ENCODE results near the gene ZNF407.

The ZNF407 gene

DNA sequence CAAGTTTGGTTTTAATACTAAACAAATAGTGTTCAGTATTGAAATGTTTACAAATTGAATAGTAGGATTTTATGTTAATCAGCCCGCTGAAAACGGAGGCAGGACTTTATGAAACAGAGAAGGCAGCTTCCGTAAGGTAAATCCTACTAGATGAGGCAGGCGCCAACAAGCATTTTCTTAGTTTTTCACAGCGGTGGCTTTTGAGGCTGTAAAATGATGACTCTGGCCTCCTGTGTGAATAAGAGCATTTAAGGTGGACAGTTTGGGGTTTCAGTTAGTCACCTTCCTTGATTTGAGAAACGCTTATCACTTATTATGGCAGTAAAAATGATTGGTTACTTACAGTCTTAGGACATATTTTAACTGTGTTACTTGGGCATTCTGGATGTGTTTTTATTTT, 398.4 kb downstream of the ZNF407 start:
- no peak overlapping the region for H3K27ac Mint-ChIP-seq
- no peak overlapping the region for H3K4me3 Mint-ChIP-seq
- DNase-seq (ENCODE audit: low spot score) = no peak
- H3K27me3 Mint-ChIP-seq (ENCODE audit: low read depth) = no peaks in the 10 kb centered on the region
- H3K9me3 Mint-ChIP-seq = no peaks in the 10 kb centered on the region
- H3K36me3 Mint-ChIP-seq (ENCODE audit: low read depth) = peaks cover 8% of the 10 kb centered on the region
- peaks cover 41% of the 10 kb centered on the region for H3K4me1 Mint-ChIP-seq (ENCODE audit: low read depth)

DNA sequence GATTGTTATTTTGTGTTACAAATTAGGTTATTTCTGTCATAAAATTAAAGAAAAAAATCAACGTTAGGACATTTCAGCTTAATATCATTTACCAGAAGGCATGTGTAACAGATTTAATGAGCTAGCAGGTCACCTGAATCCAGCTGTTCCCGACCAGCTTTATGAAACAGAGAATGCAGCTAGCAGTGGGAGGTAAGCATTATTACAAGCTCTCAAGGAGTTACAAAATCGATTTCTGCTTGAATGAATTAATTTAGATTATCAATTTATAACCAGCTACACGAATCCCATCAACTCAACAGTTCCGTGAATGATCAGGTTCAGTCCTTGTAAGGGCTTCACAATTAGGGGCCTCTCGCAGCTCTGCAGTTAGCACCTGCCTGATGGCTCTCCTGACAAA, 399.3 kb downstream of the ZNF407 start:
- H3K4me3 Mint-ChIP-seq = no peak overlapping the region
- no peaks in the 10 kb centered on the region for H3K27me3 Mint-ChIP-seq (ENCODE audit: low read depth)
- H3K9me3 Mint-ChIP-seq = no peaks in the 10 kb centered on the region
- peaks cover 8% of the 10 kb centered on the region for H3K36me3 Mint-ChIP-seq (ENCODE audit: low read depth)
- peaks cover 33% of the 10 kb centered on the region for H3K4me1 Mint-ChIP-seq (ENCODE audit: low read depth)
- DNase-seq (ENCODE audit: low spot score) = no peak
- no peak overlapping the region for H3K27ac Mint-ChIP-seq

DNA sequence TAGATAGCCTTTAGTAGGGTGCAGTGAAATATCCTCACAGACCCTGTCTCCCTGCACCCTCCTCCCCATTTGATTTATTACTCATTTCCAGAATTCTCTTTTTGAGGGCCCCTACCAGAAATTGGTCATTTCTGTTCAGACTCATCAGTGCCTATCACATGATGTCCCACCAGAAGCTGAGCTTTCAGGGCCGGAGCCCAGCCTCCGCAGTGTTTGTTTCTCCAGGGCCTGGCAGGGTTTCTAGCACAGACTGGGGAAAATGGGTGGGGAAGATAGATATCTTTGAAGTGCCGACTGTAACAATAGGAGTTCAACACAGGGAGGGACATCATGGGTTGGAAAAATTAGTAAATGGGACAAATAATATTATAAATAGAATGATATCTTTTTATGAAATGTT, 403.2 kb downstream of the ZNF407 start:
- Mint-ChIP-seq H3K27me3 (ENCODE audit: low read depth) (no peaks in the 10 kb centered on the region), H3K27ac (no peak overlapping the region), H3K4me3 (no peak overlapping the region), H3K36me3 (ENCODE audit: low read depth) (peaks cover 5% of the 10 kb centered on the region), H3K9me3 (no peaks in the 10 kb centered on the region), H3K4me1 (ENCODE audit: low read depth) (peaks cover 2% of the 10 kb centered on the region)
- no peak for DNase-seq (ENCODE audit: low spot score)

DNA sequence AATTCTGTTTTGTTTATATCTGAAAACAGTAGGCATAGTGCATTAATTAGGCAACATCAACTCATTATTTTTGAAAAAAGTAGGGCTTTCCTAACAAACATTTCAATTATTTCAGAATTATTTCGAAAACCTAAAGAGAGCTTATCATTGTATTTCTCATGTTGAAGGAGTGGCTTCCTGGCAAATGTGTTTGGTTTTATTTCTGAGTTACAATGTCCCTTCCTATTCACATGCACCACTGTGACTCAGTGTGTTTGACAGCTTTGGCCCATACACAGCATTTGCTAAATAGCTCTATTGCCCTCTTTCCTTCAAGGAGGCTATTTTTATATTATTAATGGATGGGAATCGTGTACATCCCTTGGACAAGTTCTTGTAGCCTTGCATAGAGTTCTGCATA, 405.4 kb downstream of the ZNF407 start:
- peaks cover 2% of the 10 kb centered on the region for H3K27me3 Mint-ChIP-seq (ENCODE audit: low read depth)
- no peak overlapping the region for H3K4me3 Mint-ChIP-seq
- H3K27ac Mint-ChIP-seq = no peak overlapping the region
- H3K4me1 Mint-ChIP-seq (ENCODE audit: low read depth) = no peaks in the 10 kb centered on the region
- no peak for DNase-seq (ENCODE audit: low spot score)
- H3K36me3 Mint-ChIP-seq (ENCODE audit: low read depth) = peaks cover 3% of the 10 kb centered on the region
- no peaks in the 10 kb centered on the region for H3K9me3 Mint-ChIP-seq

DNA sequence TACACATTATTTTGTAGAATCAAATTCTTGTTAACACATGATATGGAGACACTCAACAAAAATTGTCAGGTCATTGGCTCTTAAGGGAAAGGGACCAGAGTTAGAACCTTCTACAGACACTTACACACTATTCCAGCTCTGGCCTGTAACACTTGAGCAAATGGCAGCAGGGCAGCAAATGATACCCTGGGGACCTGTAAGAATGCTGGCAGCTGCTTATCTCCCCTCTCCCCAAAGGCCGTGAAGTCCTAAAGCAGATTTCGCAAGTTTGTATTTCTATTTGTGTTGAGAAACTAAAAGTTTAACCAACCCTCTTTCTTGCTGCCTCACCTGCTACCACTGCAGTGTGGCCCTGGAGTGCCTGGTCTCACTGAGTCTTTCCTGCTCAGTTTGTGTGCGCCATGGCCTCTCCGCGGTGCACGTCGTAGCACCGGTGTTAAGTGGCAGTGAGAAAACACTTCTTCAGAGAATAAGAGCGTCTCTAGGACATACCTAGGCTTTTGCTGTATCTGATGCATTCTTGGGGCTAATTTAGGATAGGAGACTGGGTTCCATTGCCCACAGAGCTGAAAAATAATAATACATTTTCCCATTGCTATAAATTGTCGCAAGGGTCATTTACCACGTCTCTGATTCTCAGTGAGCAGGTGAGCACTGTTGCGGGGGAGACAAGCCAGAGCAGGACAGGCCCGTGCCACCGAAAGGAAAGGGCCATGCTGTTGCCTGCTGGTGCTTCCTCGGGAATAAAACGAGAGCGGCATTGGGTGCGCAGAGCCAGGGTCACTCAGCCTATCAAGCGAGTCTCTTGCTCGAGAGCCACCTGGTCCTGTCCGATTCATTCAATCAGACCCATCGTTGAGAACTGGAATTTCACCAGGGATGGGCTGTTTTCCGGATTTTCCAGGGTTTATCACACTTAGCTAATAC, 406.4 kb downstream of the ZNF407 start:
- Mint-ChIP-seq H3K4me3 (no peak overlapping the region), H3K27me3 (ENCODE audit: low read depth) (peaks cover 2% of the 10 kb centered on the region), H3K9me3 (no peaks in the 10 kb centered on the region), H3K4me1 (ENCODE audit: low read depth) (no peaks in the 10 kb centered on the region), H3K36me3 (ENCODE audit: low read depth) (no peaks in the 10 kb centered on the region), H3K27ac (no peak overlapping the region)
- DNase-seq (ENCODE audit: low spot score) = no peak

DNA sequence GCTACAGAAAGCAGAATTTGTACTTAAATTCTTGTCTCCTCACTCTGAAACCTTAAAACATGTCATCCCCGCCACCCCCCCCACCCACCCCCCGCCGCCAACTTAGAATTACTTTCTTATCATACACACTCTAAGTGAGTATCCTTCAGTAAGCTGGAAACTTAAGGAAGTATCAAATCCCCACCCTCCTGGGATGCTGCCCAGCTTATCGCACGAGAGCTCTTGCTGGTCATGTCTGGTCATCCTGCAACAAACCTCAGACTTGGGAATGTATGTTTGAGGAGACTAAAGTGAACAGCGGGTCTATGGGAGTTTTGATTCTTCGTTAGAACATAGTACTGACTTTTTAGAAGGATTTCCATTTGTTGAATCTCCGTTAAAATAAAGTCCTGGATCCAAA, 408.0 kb downstream of the ZNF407 start:
- H3K4me1 Mint-ChIP-seq (ENCODE audit: low read depth) = no peaks in the 10 kb centered on the region
- DNase-seq (ENCODE audit: low spot score) = no peak
- H3K27me3 Mint-ChIP-seq (ENCODE audit: low read depth) = peaks cover 2% of the 10 kb centered on the region
- H3K4me3 Mint-ChIP-seq = no peak overlapping the region
- H3K27ac Mint-ChIP-seq = no peak overlapping the region
- H3K36me3 Mint-ChIP-seq (ENCODE audit: low read depth) = no peaks in the 10 kb centered on the region
- no peaks in the 10 kb centered on the region for H3K9me3 Mint-ChIP-seq

DNA sequence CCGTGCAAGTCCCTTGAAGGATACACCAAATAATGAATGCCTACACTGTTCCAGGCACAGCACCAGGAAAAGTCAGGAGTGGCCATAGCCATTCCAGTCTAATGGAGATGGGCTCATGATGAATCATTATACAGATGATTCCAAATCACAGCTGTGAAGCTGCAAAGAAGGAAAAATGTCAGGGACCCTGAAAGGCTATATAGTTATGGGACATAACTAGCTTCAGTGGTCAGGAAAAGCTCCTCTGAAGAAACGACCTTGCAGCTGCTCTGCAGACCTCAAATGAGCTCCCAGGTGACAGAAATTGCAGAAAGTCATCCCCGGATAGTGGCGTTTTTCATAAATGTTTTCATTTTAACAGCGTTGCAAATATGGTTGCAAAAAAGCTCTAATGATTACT, 410.5 kb downstream of the ZNF407 start:
- Mint-ChIP-seq H3K4me3 (no peak overlapping the region), H3K4me1 (ENCODE audit: low read depth) (no peaks in the 10 kb centered on the region), H3K27me3 (ENCODE audit: low read depth) (peaks cover 2% of the 10 kb centered on the region), H3K36me3 (ENCODE audit: low read depth) (no peaks in the 10 kb centered on the region), H3K9me3 (no peaks in the 10 kb centered on the region), H3K27ac (no peak overlapping the region)
- no peak for DNase-seq (ENCODE audit: low spot score)

DNA sequence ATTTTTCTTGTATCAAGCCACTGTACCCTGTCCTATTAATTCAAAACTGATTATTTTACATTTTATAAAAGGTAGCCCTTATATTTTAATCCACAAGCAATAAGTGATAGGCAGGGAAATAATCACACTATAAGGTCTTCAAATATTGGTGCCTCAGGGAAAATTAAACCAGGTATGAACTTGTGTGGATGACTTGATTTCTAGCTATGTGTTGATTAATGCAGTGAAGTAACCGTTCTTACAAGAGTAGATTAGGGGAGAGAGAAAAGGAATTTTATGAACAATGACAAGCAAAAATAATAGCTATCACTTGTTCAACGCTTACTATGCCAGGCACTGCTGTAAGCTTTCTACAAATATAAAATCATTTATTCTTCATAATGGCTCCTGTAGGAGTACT, 411.6 kb downstream of the ZNF407 start:
- Mint-ChIP-seq H3K4me1 (ENCODE audit: low read depth) (peaks cover 1% of the 10 kb centered on the region), H3K36me3 (ENCODE audit: low read depth) (no peaks in the 10 kb centered on the region), H3K9me3 (no peaks in the 10 kb centered on the region), H3K27me3 (ENCODE audit: low read depth) (peaks cover 2% of the 10 kb centered on the region), H3K4me3 (no peak overlapping the region), H3K27ac (no peak overlapping the region)
- DNase-seq (ENCODE audit: low spot score) = no peak

DNA sequence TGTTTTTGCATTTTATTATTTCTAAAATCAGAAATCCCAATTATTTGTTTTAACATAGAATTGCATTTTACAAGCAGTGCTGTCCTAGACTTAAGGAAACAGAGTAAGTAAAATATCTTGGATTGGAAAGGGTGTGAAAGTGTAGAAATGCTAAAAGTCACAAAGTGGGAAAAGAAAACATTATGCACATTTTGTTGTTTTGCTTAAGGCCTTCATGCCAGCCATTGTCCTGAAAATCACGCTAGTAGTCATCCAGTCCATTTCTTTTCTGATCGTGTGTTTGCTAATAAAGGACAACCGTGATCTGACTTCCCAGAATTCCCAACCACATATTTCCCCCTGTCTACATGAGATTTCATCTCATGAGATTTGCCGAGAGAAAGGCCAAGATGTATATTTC, 412.2 kb downstream of the ZNF407 start:
- H3K27me3 Mint-ChIP-seq (ENCODE audit: low read depth) = peaks cover 2% of the 10 kb centered on the region
- H3K27ac Mint-ChIP-seq = no peak overlapping the region
- no peaks in the 10 kb centered on the region for H3K9me3 Mint-ChIP-seq
- H3K4me3 Mint-ChIP-seq = no peak overlapping the region
- DNase-seq (ENCODE audit: low spot score) = no peak
- H3K36me3 Mint-ChIP-seq (ENCODE audit: low read depth) = no peaks in the 10 kb centered on the region
- peaks cover 3% of the 10 kb centered on the region for H3K4me1 Mint-ChIP-seq (ENCODE audit: low read depth)

DNA sequence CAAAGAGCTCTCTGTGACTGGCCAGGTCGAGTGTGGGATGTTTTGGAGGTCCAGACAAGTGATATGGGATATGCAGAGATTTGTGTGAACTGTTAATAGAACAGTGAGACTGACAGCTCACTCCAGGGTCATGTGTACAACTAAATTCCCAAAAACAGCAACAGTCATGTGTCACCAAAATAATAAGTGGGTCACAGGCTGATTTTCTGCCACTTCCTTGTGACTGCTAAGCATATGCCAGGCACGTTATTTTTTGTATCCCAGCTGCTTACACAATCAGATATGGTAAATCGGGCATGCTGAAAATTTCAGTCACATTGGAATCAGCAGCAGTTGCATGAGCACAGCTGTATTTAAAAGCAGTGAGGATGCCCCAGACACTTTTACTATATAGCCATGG, 412.6 kb downstream of the ZNF407 start:
- no peaks in the 10 kb centered on the region for H3K36me3 Mint-ChIP-seq (ENCODE audit: low read depth)
- H3K4me1 Mint-ChIP-seq (ENCODE audit: low read depth) = peaks cover 3% of the 10 kb centered on the region
- H3K9me3 Mint-ChIP-seq = no peaks in the 10 kb centered on the region
- H3K27me3 Mint-ChIP-seq (ENCODE audit: low read depth) = peaks cover 2% of the 10 kb centered on the region
- H3K27ac Mint-ChIP-seq = no peak overlapping the region
- no peak for DNase-seq (ENCODE audit: low spot score)
- H3K4me3 Mint-ChIP-seq = no peak overlapping the region

DNA sequence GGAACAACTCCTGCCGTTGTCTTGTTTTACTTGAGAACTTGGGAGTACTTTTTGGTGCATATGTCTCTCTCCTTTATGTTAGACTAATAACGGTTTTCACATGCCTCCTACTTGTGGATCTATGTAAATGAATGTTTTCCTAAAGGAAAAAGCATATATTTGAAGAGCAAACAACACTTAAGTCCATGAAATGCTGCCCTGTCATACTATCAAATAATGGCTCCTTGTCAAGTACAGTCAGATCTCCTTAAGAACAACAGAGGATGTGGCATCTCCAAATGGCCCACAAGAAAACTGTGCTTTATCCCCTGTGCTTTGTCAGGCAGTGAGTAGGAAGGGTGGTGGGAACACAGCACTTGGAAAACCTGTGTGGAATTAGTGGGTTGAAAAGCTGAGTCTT, 413.0 kb downstream of the ZNF407 start:
- no peaks in the 10 kb centered on the region for H3K9me3 Mint-ChIP-seq
- H3K36me3 Mint-ChIP-seq (ENCODE audit: low read depth) = no peaks in the 10 kb centered on the region
- DNase-seq (ENCODE audit: low spot score) = no peak
- peaks cover 2% of the 10 kb centered on the region for H3K27me3 Mint-ChIP-seq (ENCODE audit: low read depth)
- no peak overlapping the region for H3K4me3 Mint-ChIP-seq
- H3K27ac Mint-ChIP-seq = no peak overlapping the region
- H3K4me1 Mint-ChIP-seq (ENCODE audit: low read depth) = peaks cover 3% of the 10 kb centered on the region

DNA sequence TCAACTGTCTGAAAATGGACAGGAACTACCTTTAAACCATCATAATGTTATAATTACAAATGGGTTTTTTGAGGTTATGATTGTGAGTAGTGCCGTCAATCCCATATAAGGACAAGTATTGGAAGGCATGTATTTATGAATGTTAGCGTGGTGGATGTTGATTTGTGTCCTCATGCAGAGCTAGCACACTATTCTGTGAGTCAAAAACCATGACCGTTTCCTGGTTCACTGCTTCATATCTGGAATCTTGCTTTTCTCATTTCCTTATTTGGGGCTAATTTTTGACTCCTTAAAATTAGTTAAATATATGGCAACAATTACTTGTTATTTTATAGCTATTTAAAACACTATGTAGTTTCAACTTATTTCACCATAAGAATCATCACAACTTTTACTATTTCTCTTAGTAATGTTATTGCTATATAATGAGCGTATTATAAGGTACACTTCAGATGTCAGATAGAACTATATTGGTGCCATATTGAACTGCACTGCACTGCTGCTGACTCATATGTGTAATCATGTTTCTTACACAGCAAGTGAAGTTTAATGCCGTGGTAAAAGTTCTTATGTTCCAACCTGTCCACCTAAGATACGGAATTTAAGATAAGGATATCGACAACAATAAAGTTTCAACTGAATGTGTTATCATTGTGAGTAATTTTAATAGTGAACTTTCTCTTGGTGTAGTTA, 418.5 kb downstream of the ZNF407 start:
- Mint-ChIP-seq H3K27ac (no peak overlapping the region), H3K27me3 (ENCODE audit: low read depth) (no peaks in the 10 kb centered on the region), H3K36me3 (ENCODE audit: low read depth) (no peaks in the 10 kb centered on the region), H3K4me3 (no peak overlapping the region), H3K4me1 (ENCODE audit: low read depth) (peaks cover 3% of the 10 kb centered on the region), H3K9me3 (no peaks in the 10 kb centered on the region)
- no peak for DNase-seq (ENCODE audit: low spot score)

DNA sequence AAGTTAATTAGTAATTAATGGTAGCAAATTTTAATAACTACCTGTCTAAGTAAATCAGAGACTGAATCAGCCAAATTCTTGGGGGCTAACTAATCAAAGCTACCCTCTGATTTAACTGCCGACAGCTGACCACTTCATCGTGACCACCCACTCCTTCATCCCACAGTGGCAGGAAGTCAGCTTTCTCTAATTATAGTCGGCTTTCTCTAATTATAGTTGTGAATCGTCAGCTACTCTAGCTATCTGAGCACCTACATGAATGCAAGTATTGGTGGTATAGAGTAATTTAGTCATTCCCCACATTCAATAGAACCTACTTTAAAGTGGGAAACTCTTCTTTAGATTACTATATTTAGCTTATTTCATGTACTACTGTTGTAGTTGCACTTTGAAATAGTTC, 425.8 kb downstream of the ZNF407 start:
- Mint-ChIP-seq H3K9me3 (no peaks in the 10 kb centered on the region), H3K4me3 (no peak overlapping the region), H3K36me3 (ENCODE audit: low read depth) (peaks cover 4% of the 10 kb centered on the region), H3K27me3 (ENCODE audit: low read depth) (no peaks in the 10 kb centered on the region), H3K27ac (no peak overlapping the region), H3K4me1 (ENCODE audit: low read depth) (no peaks in the 10 kb centered on the region)
- no peak for DNase-seq (ENCODE audit: low spot score)

DNA sequence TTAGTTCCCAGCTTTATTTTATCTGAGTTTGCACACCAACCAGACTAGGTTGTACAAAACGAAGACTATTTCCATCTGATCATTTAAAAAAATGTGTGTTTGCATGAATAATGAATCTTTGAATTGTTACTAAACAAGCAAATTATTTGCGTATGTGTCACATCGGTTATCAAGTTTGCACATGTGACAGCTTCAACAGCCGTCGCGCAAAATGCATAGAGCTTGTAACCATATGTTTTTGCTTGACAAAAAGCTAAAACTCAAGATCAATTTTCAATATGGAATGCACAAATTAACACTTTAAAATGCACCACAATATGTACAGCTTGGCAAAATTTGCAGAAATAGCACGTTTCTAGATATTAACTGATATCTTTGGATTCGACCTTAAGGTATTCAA, 427.2 kb downstream of the ZNF407 start:
- DNase-seq (ENCODE audit: low spot score) = no peak
- H3K9me3 Mint-ChIP-seq = peaks cover 8% of the 10 kb centered on the region
- H3K4me1 Mint-ChIP-seq (ENCODE audit: low read depth) = peaks cover 7% of the 10 kb centered on the region
- no peak overlapping the region for H3K4me3 Mint-ChIP-seq
- H3K27me3 Mint-ChIP-seq (ENCODE audit: low read depth) = no peaks in the 10 kb centered on the region
- no peak overlapping the region for H3K27ac Mint-ChIP-seq
- peaks cover 4% of the 10 kb centered on the region for H3K36me3 Mint-ChIP-seq (ENCODE audit: low read depth)

All from T-helper 2 cell treated with Interferon-gamma antibody and Interleukin-4, amounts not matched to agents 5 μg/mL and 100 μg/mL, for 36 hours (primary cell).